ENCODE results near the gene FBLN1. TPM values are rescaled to one million over a fixed set of nuclear protein-coding genes. Genes with fewer than 3 reads are reported as not detected.

FBLN1 gene
- total RNA-seq, 1 experiment from 2014 or later, result 23.4 TPM

DNA sequence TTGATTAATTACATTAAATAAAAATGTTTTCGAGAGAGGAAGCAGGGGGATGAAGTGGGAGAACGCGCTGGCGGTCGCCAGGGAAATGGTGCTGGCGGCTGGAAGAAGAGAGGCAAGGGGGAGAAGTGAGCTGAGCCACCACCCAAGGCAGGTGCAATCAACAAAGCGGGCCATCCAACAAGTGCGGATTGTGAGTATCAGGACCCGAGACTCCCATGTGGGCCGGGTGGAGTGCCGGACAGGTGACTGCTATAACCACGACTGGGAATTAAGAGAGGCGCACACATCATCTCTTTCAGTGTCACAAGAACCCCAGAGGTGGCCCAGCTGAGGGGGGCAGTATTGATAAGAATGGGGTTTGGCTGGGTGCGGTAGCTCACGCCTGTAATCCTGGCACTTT, 127.8 kb downstream of the FBLN1 start:
- Histone ChIP-seq H2AFZ (ENCODE audit: low read depth, low read length, poor library complexity, severe bottlenecking) (no peak overlapping the region), H3K79me2 (ENCODE audit: insufficient read depth, low read length) (peaks cover 3% of the 10 kb centered on the region; the same call in 1 of the 2 replicates), H3K4me2 (ENCODE audit: low read length) (no peak overlapping the region), H4K20me1 (ENCODE audit: insufficient read depth) (no peaks in the 10 kb centered on the region), H3K27ac (ENCODE audit: low read depth, low read length) (no peak overlapping the region), H3K4me3 (replicated peaks in 1 of 2; ENCODE audit: low read depth in 1 of 2, low read length in 2 of 2) (no peak overlapping the region), H3K9me3 (ENCODE audit: control insufficient read depth in 1 of 2, insufficient read depth in 1 of 2, low read depth in 1 of 2, low read length in 2 of 2) (peaks cover 0 to 3% of the 10 kb centered on the region in 2 experiments; a peak in 1 of 4 replicates), H3K4me1 (ENCODE audit: control insufficient read depth in 1 of 2, insufficient read depth in 2 of 2, low read length in 2 of 2) (peaks cover 15 to 44% of the 10 kb centered on the region in 2 experiments), H3K9me2 (ENCODE audit: insufficient read depth) (no peaks in the 10 kb centered on the region), H3K9ac (ENCODE audit: low read length) (no peak overlapping the region), H3K27me3 (ENCODE audit: insufficient read depth, low read length) (no peaks in the 10 kb centered on the region), H3K36me3 (ENCODE audit: control insufficient read depth in 1 of 2, insufficient read depth in 2 of 2, low read length in 2 of 2) (no peaks in the 10 kb centered on the region)
- RAD21 ChIA-PET (ENCODE audit: low non-redundant PET in 1 of 2, low total read pairs in 2 of 2, uncharacterized antibody in 2 of 2, unreplicated experiment in 2 of 2), result no interaction called here
- ATAC-seq, result no peak
- POLR2A ChIA-PET, result no interaction called here
- no TSS peak for BruUV-seq (replicated peaks)
- intact Hi-C loops (cut with micrococcal nuclease), result no loop called here
- TF ChIP-seq, protein P1, sequence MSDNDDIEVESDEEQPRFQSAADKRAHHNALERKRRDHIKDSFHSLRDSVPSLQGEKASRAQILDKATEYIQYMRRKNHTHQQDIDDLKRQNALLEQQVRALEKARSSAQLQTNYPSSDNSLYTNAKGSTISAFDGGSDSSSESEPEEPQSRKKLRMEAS (IDR thresholded peaks at IDR 0.05), result no peak
- TF ChIP-seq FOSL1 (IDR thresholded peaks at IDR 0.05; ENCODE audit: low read depth) (no peak), SP1 (IDR thresholded peaks at IDR 0.05; ENCODE audit: low read depth) (no peak), RAD21 (IDR thresholded peaks at IDR 0.05; ENCODE audit: low read depth) (no peak), TCF7L2 (IDR thresholded peaks at IDR 0.05; ENCODE audit: borderline replicate concordance, extremely low read depth, insufficient read depth, insufficient read length) (no peak), CEBPB (IDR thresholded peaks at IDR 0.05; ENCODE audit: low read depth) (no peak), EZH2phosphoT487 (IDR thresholded peaks at IDR 0.05; ENCODE audit: borderline replicate concordance) (no peak), ZFX (IDR thresholded peaks at IDR 0.05) (no peak), SRF (IDR thresholded peaks at IDR 0.05; ENCODE audit: low read depth) (no peak), REST (IDR thresholded peaks at IDR 0.05; ENCODE audit: low read depth) (no peak), CTCF (IDR thresholded peaks at IDR 0.05 in 2 of 3, conservative IDR thresholded peaks at IDR 0.05 in 1 of 3; ENCODE audit: borderline replicate concordance in 1 of 3, insufficient read depth in 1 of 3, low read depth in 2 of 3, low read length in 2 of 3) (no peak), ZNF274 (IDR thresholded peaks at IDR 0.05; ENCODE audit: low read depth, low read length) (no peak), CBX3 (IDR thresholded peaks at IDR 0.05; ENCODE audit: low read depth) (no peak), SIN3A (IDR thresholded peaks at IDR 0.05; ENCODE audit: low read depth) (no peak), EGR1 (IDR thresholded peaks at IDR 0.05; ENCODE audit: low read depth) (no peak), ZBTB33 (IDR thresholded peaks at IDR 0.05; ENCODE audit: extremely low read depth, insufficient replicate concordance, low read length) (no peak)
- TF ChIP-seq, protein P2, sequence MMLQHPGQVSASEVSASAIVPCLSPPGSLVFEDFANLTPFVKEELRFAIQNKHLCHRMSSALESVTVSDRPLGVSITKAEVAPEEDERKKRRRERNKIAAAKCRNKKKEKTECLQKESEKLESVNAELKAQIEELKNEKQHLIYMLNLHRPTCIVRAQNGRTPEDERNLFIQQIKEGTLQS (IDR thresholded peaks at IDR 0.05), result no peak
- CTCF ChIA-PET, result no interaction called here
- DNase-seq (ENCODE audit: low read depth, low spot score), result no peak

Data from HCT116 (cell line).